ENCODE results near the gene NUP98.
"Not testable (repeated sequence)": the region's sequence is repeated elsewhere in the genome, so short reads cannot be mapped to it uniquely, and the experiment has no call there.

Gene NUP98

DNA sequence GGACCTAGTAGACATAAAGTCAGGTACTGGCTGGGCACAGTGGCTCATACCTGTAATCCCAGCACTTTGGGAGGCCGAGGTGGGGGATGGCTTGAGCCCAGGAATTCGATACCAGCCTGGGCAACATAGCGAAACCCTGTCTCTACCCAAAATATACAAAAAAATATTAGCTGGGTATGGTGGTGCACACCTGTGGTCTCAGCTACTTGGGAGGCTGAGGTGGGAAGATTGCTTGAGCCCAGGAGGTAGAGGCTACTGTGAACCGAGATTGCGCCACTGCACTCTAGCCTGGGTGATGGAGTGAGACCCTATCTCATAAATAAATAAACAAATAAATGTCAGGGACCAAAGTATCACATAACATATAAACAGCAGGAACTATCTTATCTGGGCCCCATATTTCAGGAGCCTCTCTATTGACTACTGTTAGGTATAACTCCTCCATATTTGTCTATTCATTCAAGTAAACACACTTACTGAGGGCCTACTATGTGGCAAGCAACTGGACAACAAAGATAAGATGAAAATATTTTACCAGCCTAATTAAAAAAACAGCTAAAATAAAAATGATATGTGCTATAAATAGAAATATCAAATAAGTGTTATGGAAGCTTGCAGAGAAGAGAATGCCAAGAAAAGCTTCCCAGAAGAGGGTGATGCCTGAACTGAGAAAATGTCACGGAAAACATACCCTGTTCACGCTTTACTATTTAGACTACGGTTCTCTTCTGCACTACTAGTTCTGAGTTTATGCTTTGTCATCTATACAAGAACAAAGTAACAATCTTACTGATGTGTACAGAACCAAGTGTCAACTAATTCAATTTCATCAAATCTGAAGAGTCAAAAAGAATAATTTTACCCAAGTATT lies 2.0 kb downstream of the NUP98 start:
- peak overlapping the region; percentile 99 for H3K4me3 ChIP-seq (ENCODE audit: low read length)
- no peak for DNase-seq (ENCODE audit: low read depth)
- TF ChIP-seq, protein P1, sequence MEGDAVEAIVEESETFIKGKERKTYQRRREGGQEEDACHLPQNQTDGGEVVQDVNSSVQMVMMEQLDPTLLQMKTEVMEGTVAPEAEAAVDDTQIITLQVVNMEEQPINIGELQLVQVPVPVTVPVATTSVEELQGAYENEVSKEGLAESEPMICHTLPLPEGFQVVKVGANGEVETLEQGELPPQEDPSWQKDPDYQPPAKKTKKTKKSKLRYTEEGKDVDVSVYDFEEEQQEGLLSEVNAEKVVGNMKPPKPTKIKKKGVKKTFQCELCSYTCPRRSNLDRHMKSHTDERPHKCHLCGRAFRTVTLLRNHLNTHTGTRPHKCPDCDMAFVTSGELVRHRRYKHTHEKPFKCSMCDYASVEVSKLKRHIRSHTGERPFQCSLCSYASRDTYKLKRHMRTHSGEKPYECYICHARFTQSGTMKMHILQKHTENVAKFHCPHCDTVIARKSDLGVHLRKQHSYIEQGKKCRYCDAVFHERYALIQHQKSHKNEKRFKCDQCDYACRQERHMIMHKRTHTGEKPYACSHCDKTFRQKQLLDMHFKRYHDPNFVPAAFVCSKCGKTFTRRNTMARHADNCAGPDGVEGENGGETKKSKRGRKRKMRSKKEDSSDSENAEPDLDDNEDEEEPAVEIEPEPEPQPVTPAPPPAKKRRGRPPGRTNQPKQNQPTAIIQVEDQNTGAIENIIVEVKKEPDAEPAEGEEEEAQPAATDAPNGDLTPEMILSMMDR (IDR thresholded peaks at IDR 0.05; ENCODE audit: insufficient read depth, low read depth, low read length, missing control alignments) = no peak

DNA sequence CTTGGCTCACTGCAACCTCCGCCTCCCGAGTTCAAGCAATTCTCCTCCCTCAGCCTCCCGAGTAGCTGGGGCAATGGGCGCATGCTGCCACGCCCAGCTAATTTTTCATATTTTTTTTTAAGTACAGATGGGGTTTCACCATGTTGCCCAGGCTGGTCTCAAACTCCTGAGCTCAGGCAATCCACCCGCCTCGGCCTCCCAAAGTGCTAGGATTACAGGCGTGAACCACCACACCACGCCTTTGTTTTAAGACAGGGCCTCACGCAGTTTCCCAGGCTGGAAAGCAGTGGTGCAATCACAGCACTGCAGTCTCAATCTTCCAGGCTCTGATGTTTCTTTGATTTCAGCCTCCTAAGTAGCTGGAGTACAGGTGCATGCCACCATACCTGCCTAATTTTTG lies 3.0 kb downstream of the NUP98 start:
- not testable (repeated sequence) for H3K4me3 ChIP-seq (ENCODE audit: low read length); DNase-seq (ENCODE audit: low read depth)

DNA sequence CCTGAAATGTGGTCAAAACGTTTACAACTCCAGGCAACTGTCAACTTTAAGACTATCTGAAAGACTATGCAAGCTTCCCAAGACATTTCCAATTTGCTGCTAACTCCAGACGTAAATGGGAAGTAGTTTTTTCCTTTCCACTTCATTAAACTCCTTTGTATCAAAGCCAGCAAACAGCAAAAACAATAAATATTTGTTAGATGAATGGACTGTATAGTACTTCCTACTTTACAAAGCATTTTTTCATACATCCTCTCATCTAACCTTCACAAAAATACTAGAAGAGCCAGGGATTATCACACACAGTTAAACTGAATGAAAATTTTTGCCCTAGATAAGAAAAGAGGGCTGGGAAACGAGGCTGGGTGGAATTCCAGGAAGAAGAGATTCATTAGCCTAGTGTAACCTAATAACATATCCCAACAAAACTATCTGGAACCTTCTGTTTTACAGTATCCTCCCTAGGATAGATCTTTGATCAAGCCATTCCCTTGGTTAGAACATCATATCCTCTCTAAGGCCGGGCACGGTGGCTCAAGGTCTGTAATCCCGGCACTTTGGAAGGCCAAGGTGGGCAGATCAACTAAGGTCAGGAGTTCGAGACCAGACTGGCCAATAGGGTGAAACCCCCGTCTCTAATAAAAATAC lies 10.4 kb downstream of the NUP98 start:
- TF ChIP-seq, protein P1 (IDR thresholded peaks at IDR 0.05; ENCODE audit: insufficient read depth, low read depth, low read length, missing control alignments) = no peak
- DNase-seq (ENCODE audit: low read depth) = no peak
- H3K4me3 ChIP-seq (ENCODE audit: low read length) = no peak overlapping the region

DNA sequence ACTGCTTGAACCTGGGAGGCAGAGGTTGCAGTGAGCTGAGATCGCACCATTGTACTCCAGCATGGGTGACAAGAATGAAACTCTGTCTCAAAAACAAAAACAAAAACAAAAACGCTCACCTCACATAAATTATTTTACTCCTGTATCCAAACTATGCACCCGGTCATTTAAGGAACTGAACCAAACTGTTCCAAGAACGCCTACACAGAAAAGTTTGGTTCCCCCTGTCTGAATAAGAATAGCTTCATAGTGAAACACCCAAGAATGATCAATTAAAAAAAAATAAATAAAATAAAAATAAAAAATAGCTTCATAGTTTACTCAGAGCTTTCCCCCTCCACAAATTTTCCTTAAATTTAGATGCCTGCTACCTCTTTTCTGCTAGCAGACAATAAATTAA lies 13.7 kb downstream of the NUP98 start:
- DNase-seq (ENCODE audit: low read depth) = no peak
- TF ChIP-seq, protein P1 (IDR thresholded peaks at IDR 0.05; ENCODE audit: insufficient read depth, low read depth, low read length, missing control alignments) = no peak
- no peak overlapping the region for H3K4me3 ChIP-seq (ENCODE audit: low read length)

DNA sequence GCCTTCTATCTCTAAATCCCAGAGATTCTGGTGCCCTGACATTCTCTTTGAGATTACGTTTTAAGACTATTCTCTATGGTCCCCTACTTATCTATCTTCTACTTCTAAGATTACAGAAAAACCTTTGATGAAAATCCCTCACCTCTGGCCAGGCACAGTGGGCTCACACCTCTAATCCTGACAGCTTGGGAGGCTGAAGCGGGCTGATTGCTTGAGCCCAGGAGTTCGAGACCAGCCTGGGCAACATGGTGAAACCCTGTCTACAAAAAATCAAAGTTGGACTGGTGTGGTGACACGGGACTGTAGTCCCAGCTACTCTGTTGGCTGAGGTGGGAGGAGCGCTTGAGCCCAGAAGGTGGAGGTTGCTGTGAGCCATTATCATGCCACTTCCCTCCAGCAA lies 14.4 kb downstream of the NUP98 start:
- TF ChIP-seq, protein P1 (IDR thresholded peaks at IDR 0.05; ENCODE audit: insufficient read depth, low read depth, low read length, missing control alignments) = no peak
- no peak for DNase-seq (ENCODE audit: low read depth)
- H3K4me3 ChIP-seq (ENCODE audit: low read length) = no peak overlapping the region

DNA sequence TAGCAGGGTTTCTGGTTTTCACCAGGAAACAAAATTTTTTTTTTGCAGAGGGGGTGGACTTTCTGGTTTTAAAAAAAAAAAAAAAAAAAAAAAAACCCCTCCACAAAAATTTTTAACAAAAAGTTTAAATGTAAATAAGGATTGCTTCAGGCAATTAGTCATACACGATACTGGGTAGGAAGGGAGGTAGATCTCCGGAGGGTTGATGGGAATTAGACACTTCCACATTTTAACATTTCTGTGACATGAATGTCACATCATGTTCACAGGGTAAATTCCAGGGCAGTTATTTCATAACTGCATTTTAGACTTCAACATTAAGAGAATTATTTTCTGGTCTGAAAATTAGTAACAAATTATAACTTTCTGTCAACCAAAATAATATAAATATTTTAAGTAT lies 15.9 kb downstream of the NUP98 start:
- H3K4me3 ChIP-seq (ENCODE audit: low read length) = no peak overlapping the region
- peak; percentile 54 for DNase-seq (ENCODE audit: low read depth)
- TF ChIP-seq, protein P1 (IDR thresholded peaks at IDR 0.05; ENCODE audit: insufficient read depth, low read depth, low read length, missing control alignments) = no peak

DNA sequence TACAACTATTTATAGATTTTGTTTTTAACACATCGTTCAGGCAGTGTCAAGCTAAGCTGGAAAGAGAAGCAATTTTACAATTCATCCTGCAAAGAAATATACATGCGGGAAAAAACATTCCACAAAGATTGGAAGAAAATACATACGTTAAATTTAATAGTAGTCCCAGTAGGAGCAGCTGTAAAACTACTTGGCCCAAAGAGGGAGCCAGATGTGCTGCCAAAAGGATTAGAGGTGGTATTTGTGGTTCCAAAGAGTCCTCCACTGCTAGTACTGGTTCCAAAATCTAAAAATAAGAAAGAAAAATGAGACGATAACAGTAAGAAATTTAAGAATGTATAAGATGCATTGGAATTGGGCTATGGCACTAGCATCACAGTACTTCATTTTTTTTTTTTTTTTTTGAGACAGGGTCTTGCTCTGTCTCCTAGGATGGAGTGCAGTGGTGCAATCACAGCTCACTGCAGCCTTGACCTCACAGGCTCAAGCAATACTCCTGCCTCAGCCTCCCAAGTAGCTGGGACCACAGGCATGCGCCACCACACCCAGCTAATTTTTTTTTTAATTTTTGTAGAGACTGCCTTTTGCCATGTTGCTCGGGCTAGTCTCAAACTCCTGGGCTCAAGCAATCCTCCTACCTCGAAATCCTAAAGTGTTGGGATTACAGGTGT lies 21.5 kb downstream of the NUP98 start:
- H3K4me3 ChIP-seq (ENCODE audit: low read length) = no peak overlapping the region
- TF ChIP-seq, protein P1 (IDR thresholded peaks at IDR 0.05; ENCODE audit: insufficient read depth, low read depth, low read length, missing control alignments) = no peak
- DNase-seq (ENCODE audit: low read depth) = no peak

All from epithelial cell of esophagus (primary cell).